ENCODE data around the gene PRR30.
A peak's percentile ranks its signal among the peaks of the same experiment; 100 is the strongest.

Gene PRR30

GRCh38 chr2:27097341-27097740 is 41.9 kb downstream of the PRR30 start:
- DNase-seq (ENCODE audit: low spot score) = no peak
- in situ Hi-C loops (cut with MboI; ENCODE audit: low pct_unique_long_range_greater_than_20kb, low sequenced_read_pairs, unreplicated experiment) = no loop called here
- TF ChIP-seq CTCF (IDR thresholded peaks at IDR 0.05; ENCODE audit: extremely low read depth, insufficient read depth, missing control alignments) = no peak

GRCh38 chr2:27096748-27097297 is 42.4 kb downstream of the PRR30 start:
- no peak for DNase-seq (ENCODE audit: low spot score)
- TF ChIP-seq CTCF (IDR thresholded peaks at IDR 0.05; ENCODE audit: extremely low read depth, insufficient read depth, missing control alignments) = no peak
- in situ Hi-C loops (cut with MboI; ENCODE audit: low pct_unique_long_range_greater_than_20kb, low sequenced_read_pairs, unreplicated experiment) = no loop called here

GRCh38 chr2:27095745-27096651 is 43.2 kb downstream of the PRR30 start:
- in situ Hi-C loops (cut with MboI; ENCODE audit: low pct_unique_long_range_greater_than_20kb, low sequenced_read_pairs, unreplicated experiment) = no loop called here
- DNase-seq (ENCODE audit: low spot score) = peak; percentile 88
- TF ChIP-seq CTCF (IDR thresholded peaks at IDR 0.05; ENCODE audit: extremely low read depth, insufficient read depth, missing control alignments) = no peak

GRCh38 chr2:27095427-27095744 is 43.8 kb downstream of the PRR30 start:
- DNase-seq (ENCODE audit: low spot score) = no peak
- in situ Hi-C loops (cut with MboI; ENCODE audit: low pct_unique_long_range_greater_than_20kb, low sequenced_read_pairs, unreplicated experiment) = no loop called here
- TF ChIP-seq CTCF (IDR thresholded peaks at IDR 0.05; ENCODE audit: extremely low read depth, insufficient read depth, missing control alignments) = no peak

- in situ Hi-C loops (cut with MboI; ENCODE audit: low pct_unique_long_range_greater_than_20kb, low sequenced_read_pairs, unreplicated experiment) = no loop called here
- no peak for DNase-seq (ENCODE audit: low spot score)
- no peak for TF ChIP-seq CTCF (IDR thresholded peaks at IDR 0.05; ENCODE audit: extremely low read depth, insufficient read depth, missing control alignments)
These were observed 44.7 kb downstream of the PRR30 start for GRCh38 chr2:27094353-27094984.

GRCh38 chr2:27093430-27094352 is 45.5 kb downstream of the PRR30 start:
- TF ChIP-seq CTCF (IDR thresholded peaks at IDR 0.05; ENCODE audit: extremely low read depth, insufficient read depth, missing control alignments) = no peak
- in situ Hi-C loops (cut with MboI; ENCODE audit: low pct_unique_long_range_greater_than_20kb, low sequenced_read_pairs, unreplicated experiment) = no loop called here
- no peak for DNase-seq (ENCODE audit: low spot score)

Measured in GM13977 (cell line).